ENCODE measurements around the gene SETD1A.

Gene SETD1A

DNA sequence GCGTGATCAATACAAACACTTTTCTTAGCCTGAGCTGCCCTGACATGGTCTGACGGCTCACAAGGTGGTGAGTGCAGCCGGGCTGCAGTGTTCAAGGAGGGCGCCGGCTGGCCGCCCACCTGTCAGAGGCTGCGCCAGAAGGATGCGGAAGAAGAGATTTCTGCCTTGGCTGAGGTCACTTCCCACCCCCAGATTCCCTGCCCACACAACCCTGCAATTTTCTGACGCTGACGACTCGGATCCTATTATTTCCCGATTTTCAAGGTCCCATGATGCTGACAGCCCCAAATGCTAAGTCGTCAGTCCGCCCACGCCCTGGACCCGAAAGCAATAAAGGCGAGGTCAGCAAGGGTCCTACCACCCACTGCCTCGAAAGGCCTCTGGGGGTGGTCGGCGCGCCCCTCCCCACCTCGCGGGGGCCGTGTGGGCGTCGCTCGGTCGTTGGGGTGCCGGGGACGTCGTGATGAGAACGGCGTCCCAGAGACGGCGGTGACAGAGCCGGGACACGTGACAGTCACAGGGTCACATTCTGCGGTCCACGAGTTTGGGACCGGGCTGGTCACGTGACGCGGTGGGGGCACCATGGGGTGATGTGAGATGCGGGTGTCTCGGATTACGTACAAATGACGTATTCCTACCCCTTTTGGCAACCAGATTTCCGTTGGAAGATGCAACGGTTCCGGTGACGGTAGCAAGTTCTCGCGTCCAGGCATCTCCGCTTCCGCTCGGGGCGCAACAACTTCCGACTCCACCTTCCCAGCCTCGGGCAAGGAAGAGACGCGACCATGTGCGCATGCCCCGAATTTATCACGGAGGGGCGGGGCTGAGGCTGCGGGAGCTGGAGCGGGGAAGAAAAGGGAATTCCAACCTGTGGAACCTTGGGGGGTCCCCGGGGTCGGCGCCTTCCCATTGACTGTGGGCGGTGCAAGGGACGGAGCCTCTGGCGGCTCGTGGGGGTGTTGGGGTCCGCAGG is 75.5 kb downstream of the SETD1A start, which contains the start of gene STX4:
STX4 (plus strand) TSS at position 823 of the 973 bp plus-strand sequence. CDS start 248 bp downstream, outside the sequence.
- peaks cover 6% of the 10 kb centered on the region for H3K4me1 ChIP-seq (ENCODE audit: insufficient read depth, low read length, poor library complexity, severe bottlenecking)

DNA sequence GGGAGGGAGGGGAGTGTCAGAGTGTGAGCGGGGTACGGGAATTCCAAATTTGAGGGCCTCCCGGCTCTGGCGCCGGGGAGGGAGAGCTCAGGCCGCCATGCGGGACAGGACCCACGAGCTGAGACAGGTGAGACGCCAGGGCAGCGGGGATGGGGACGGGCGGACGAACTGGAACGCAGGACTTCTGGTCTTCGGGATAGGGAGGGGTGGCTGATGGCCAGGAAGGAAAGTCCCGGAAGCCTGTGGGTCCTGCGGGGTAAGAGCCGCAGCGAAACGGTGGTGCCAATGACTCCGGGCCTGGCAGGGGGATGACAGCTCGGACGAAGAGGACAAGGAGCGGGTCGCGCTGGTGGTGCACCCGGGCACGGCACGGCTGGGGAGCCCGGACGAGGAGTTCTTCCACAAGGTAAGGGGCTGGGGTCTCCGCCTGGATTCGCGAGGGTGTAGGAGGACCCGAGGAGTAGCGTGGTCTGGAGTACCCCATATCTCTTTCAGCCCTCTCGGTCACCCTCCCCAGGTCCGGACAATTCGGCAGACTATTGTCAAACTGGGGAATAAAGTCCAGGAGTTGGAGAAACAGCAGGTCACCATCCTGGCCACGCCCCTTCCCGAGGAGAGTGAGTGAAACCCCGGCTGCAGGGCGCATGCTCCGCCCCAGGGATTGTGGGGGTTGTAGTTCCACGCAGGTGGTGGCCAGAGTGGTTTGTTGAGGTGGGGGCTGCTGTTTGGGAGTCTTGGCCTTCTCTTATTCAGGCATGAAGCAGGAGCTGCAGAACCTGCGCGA is 76.3 kb downstream of the SETD1A start:
- no peaks in the 10 kb centered on the region for H3K9me2 ChIP-seq (replicated peaks; ENCODE audit: low read depth, low read length)

More for the DNA sequence above, 75.5 kb downstream of the SETD1A start, which contains the start of gene STX4:
- Histone ChIP-seq H2AFZ (ENCODE audit: low read length) (peak within 1 kb of the TSS; percentile 95), H3K9ac (ENCODE audit: low read depth, low read length, poor library complexity, severe bottlenecking) (peak within 1 kb of the TSS; percentile 75), H3K36me3 (ENCODE audit: insufficient read depth, low read length) (no peaks in the 10 kb centered on the region), H3K9me2 (replicated peaks; ENCODE audit: low read depth, low read length) (no peaks in the 10 kb centered on the region), H3F3A (ENCODE audit: low read depth) (no peaks in the 10 kb centered on the region), H3K27me3 (ENCODE audit: insufficient read depth, low read length, poor library complexity, severe bottlenecking) (no peaks in the 10 kb centered on the region), H3K9me3 (ENCODE audit: insufficient read depth, low read depth, low read length) (no peaks in the 10 kb centered on the region), H4K20me1 (ENCODE audit: insufficient read depth, low read length, poor library complexity, severe bottlenecking) (peaks cover 7% of the 10 kb centered on the region), H3K4me2 (ENCODE audit: low read depth, low read length, poor library complexity, severe bottlenecking) (peak within 1 kb of the TSS; percentile 85), H3K4me3 (ENCODE audit: low read length, poor library complexity, severe bottlenecking) (peak within 1 kb of the TSS; percentile 92), H3K79me2 (ENCODE audit: insufficient read depth, low read length) (0 out of 2 replicates have a peak, but pooled peaks cover 5% of the 10 kb centered on the region)
- no peak for TF ChIP-seq EZH2phosphoT487 (IDR thresholded peaks at IDR 0.05; ENCODE audit: borderline replicate concordance)
- TF ChIP-seq, protein P1, sequence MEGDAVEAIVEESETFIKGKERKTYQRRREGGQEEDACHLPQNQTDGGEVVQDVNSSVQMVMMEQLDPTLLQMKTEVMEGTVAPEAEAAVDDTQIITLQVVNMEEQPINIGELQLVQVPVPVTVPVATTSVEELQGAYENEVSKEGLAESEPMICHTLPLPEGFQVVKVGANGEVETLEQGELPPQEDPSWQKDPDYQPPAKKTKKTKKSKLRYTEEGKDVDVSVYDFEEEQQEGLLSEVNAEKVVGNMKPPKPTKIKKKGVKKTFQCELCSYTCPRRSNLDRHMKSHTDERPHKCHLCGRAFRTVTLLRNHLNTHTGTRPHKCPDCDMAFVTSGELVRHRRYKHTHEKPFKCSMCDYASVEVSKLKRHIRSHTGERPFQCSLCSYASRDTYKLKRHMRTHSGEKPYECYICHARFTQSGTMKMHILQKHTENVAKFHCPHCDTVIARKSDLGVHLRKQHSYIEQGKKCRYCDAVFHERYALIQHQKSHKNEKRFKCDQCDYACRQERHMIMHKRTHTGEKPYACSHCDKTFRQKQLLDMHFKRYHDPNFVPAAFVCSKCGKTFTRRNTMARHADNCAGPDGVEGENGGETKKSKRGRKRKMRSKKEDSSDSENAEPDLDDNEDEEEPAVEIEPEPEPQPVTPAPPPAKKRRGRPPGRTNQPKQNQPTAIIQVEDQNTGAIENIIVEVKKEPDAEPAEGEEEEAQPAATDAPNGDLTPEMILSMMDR (conservative IDR thresholded peaks at IDR 0.05; ENCODE audit: low read length): no peak

More for the DNA sequence above, 76.3 kb downstream of the SETD1A start:
- Histone ChIP-seq H3K9ac (ENCODE audit: low read depth, low read length, poor library complexity, severe bottlenecking) (peak overlapping the region; percentile 75), H2AFZ (ENCODE audit: low read length) (peak overlapping the region; percentile 80), H3K4me1 (ENCODE audit: insufficient read depth, low read length, poor library complexity, severe bottlenecking) (peaks cover 6% of the 10 kb centered on the region), H3K4me3 (ENCODE audit: low read length, poor library complexity, severe bottlenecking) (peak overlapping the region; percentile 92), H3K4me2 (ENCODE audit: low read depth, low read length, poor library complexity, severe bottlenecking) (peak overlapping the region; percentile 85), H3F3A (ENCODE audit: low read depth) (no peaks in the 10 kb centered on the region), H3K36me3 (ENCODE audit: insufficient read depth, low read length) (no peaks in the 10 kb centered on the region), H3K79me2 (ENCODE audit: insufficient read depth, low read length) (0 out of 2 replicates have a peak, but pooled peaks cover 5% of the 10 kb centered on the region), H3K9me3 (ENCODE audit: insufficient read depth, low read depth, low read length) (no peaks in the 10 kb centered on the region), H4K20me1 (ENCODE audit: insufficient read depth, low read length, poor library complexity, severe bottlenecking) (peaks cover 7% of the 10 kb centered on the region), H3K27me3 (ENCODE audit: insufficient read depth, low read length, poor library complexity, severe bottlenecking) (no peaks in the 10 kb centered on the region)
- TF ChIP-seq, protein P1 (conservative IDR thresholded peaks at IDR 0.05; ENCODE audit: low read length): no peak
- TF ChIP-seq EZH2phosphoT487 (IDR thresholded peaks at IDR 0.05; ENCODE audit: borderline replicate concordance): no peak

Measured in Loucy (cell line).